H1 (cell line): ENCODE measurements around the gene SPIRE2. TPM values are rescaled to one million over a fixed set of nuclear protein-coding genes. Genes with fewer than 3 reads are reported as not detected.

Source experiments
- CTCF ChIA-PET: fragments of 300-600 bp; sonication (Branson Sonifier 250); formaldehyde crosslinking; loops from one replicate; lab custom pipeline; 2021; ENCODE audit not compliant: partially characterized antibody; lab: Charles Lee
- POLR2A ChIA-PET: fragments of 300-600 bp; sonication (Branson Sonifier 250); formaldehyde crosslinking; loops from one replicate; lab custom pipeline; 2021; ENCODE audit warnings: inconsistent platforms; ENCODE audit not compliant: partially characterized antibody; lab: Charles Lee
- DNase-seq, 2 experiments: peaks; one replicate each; pipeline versions ENCODE4 v3.0.0 to v3.0.0-alpha.2; 2010 to 2022; ENCODE audit warnings: low spot score in 2 of 2, low read depth in 1 of 2, mixed read lengths in 1 of 2
- FAIRE-seq: peaks from 2 replicates; lab custom pipeline; 2011; peaks lifted over from hg19 to GRCh38; lab: Jason Lieb, UNC
- H2AFZ ChIP-seq: 2 replicates; pipeline ENCODE4 v1.8.1; 2012; ENCODE audit warnings: low read length, inconsistent platforms
- H2AK5ac ChIP-seq: 2 replicates; pipeline ENCODE4 v1.6.1; 2013; ENCODE audit warnings: low read depth, low read length
- H2BK120ac ChIP-seq: replicated peaks from 2 replicates; pipeline ENCODE3; 2013; ENCODE audit warnings: low read depth, low read length, inconsistent platforms
- H2BK12ac ChIP-seq: 2 replicates; pipeline ENCODE4 v1.6.1; 2013; ENCODE audit warnings: low read depth, low read length
- H2BK15ac ChIP-seq: 2 replicates; pipeline ENCODE4 v1.6.1; 2013; ENCODE audit warnings: low read length
- H2BK20ac ChIP-seq: 2 replicates; pipeline ENCODE4 v1.6.1; 2013; ENCODE audit warnings: low read length
- H2BK5ac ChIP-seq: 2 replicates; pipeline ENCODE4 v1.6.1; 2013; ENCODE audit warnings: low read depth, low read length
- H3K14ac ChIP-seq: 2 replicates; pipeline ENCODE4 v1.6.1; 2013; ENCODE audit warnings: inconsistent platforms; ENCODE audit not compliant: insufficient read length
- H3K18ac ChIP-seq: 2 replicates; pipeline ENCODE4 v1.6.1; 2013; ENCODE audit warnings: low read length; ENCODE audit errors: extremely low read depth
- H3K23ac ChIP-seq: 2 replicates; pipeline ENCODE4 v1.6.1; 2013; ENCODE audit warnings: inconsistent platforms; ENCODE audit not compliant: insufficient read length
- H3K23me2 ChIP-seq: 2 replicates; pipeline ENCODE4 v1.6.1; 2013; ENCODE audit warnings: low read depth, low read length
- H3K27ac ChIP-seq: 2 replicates; pipeline ENCODE4 v1.6.1; 2011; ENCODE audit warnings: low read depth, low read length, inconsistent platforms
- H3K27me3 ChIP-seq, 4 experiments: replicated peaks in 1 of 4; 1 replicate in 1 of 4; 2 replicates in 3 of 4; pipeline versions ENCODE4 v1.6.1 to v1.8.1; 2011 to 2013; ENCODE audit warnings: low read length in 3 of 4, mild to moderate bottlenecking in 3 of 4, inconsistent platforms in 2 of 4, mixed read lengths in 2 of 4, moderate library complexity in 1 of 4; ENCODE audit not compliant: control insufficient read depth in 3 of 4, insufficient read depth in 3 of 4; ENCODE audit errors: extremely low read depth in 1 of 4
- H3K36me3 ChIP-seq, 4 experiments: 2 replicates each; pipeline versions ENCODE4 v1.6.1 to v1.8.1; 2011 to 2013; ENCODE audit warnings: mild to moderate bottlenecking in 4 of 4, low read length in 3 of 4, moderate library complexity in 2 of 4, control low read depth in 1 of 4, inconsistent platforms in 1 of 4; ENCODE audit not compliant: insufficient read depth in 4 of 4, control insufficient read depth in 2 of 4
- H3K4ac ChIP-seq: replicated peaks from 2 replicates; pipeline ENCODE3; 2013; ENCODE audit warnings: low read length, low read depth, mixed read lengths, inconsistent platforms; ENCODE audit not compliant: insufficient read length
- H3K4me1 ChIP-seq, 4 experiments: replicated peaks in 1 of 4; 1 replicate in 1 of 4; 2 replicates in 3 of 4; pipeline versions ENCODE4 v1.6.1 to v1.8.1; 2011 to 2013; ENCODE audit warnings: low read length in 3 of 4, inconsistent platforms in 2 of 4, mixed read lengths in 1 of 4; ENCODE audit not compliant: insufficient read depth in 4 of 4, control insufficient read depth in 3 of 4
- H3K4me2 ChIP-seq, 2 experiments: 2 replicates each; pipeline versions ENCODE4 v1.6.1 to v1.8.1; 2011 to 2013; ENCODE audit warnings: low read depth in 2 of 2, low read length in 2 of 2, control low read depth in 1 of 2, inconsistent platforms in 1 of 2, mild to moderate bottlenecking in 1 of 2; ENCODE audit not compliant: insufficient read depth in 1 of 2
- H3K4me3 ChIP-seq, 4 experiments: fragments of 200-600, 300-600 bp in 1 of 4; sonication (generic), shearing (Covaris generic), sonication (Bioruptor Twin) in 1 of 4; 2 replicates each; pipeline versions ENCODE4 v1.5.1 to v1.8.1; 2011 to 2016; ENCODE audit warnings: low read length in 4 of 4, low read depth in 3 of 4, control low read depth in 2 of 4, inconsistent platforms in 2 of 4, mild to moderate bottlenecking in 2 of 4, mixed read lengths in 1 of 4, moderate library complexity in 1 of 4; ENCODE audit not compliant: insufficient read depth in 2 of 4; ENCODE audit errors: extremely low read depth in 1 of 4
- H3K56ac ChIP-seq: replicated peaks from 2 replicates; pipeline ENCODE3; 2013; ENCODE audit warnings: low read depth, mild to moderate bottlenecking, mixed read lengths, low read length, inconsistent platforms; ENCODE audit not compliant: insufficient read length
- H3K79me1 ChIP-seq: 2 replicates; pipeline ENCODE4 v1.6.1; 2013; ENCODE audit warnings: low read depth, low read length, control low read depth
- H3K79me2 ChIP-seq, 2 experiments: 2 replicates each; pipeline versions ENCODE4 v1.6.1 to v1.8.1; 2012 to 2013; ENCODE audit warnings: low read length in 2 of 2, mild to moderate bottlenecking in 2 of 2, inconsistent platforms in 1 of 2; ENCODE audit not compliant: insufficient read depth in 2 of 2, control insufficient read depth in 1 of 2
- H3K9ac ChIP-seq, 4 experiments: replicated peaks in 1 of 4; 1 replicate in 1 of 4; 2 replicates in 3 of 4; pipeline versions ENCODE4 v1.6.1 to v1.8.1; 2011 to 2013; ENCODE audit warnings: low read depth in 3 of 4, low read length in 3 of 4, control low read depth in 2 of 4, mild to moderate bottlenecking in 2 of 4, moderate library complexity in 2 of 4, inconsistent platforms in 1 of 4; ENCODE audit errors: extremely low read depth in 1 of 4
- H3K9me3 ChIP-seq, 2 experiments: 2 replicates each; pipeline versions ENCODE4 v1.6.1 to v1.8.1; 2012 to 2013; ENCODE audit warnings: mild to moderate bottlenecking in 2 of 2, moderate library complexity in 2 of 2, control low read depth in 1 of 2, inconsistent platforms in 1 of 2, low read depth in 1 of 2, low read length in 1 of 2, mixed read lengths in 1 of 2; ENCODE audit not compliant: insufficient read depth in 2 of 2
- H4K20me1 ChIP-seq, 2 experiments: replicated peaks in 1 of 2; 2 replicates each; pipeline versions ENCODE3 to v1.8.1; 2011 to 2013; ENCODE audit warnings: inconsistent platforms in 2 of 2, low read length in 2 of 2, mild to moderate bottlenecking in 1 of 2; ENCODE audit not compliant: insufficient read depth in 2 of 2, control insufficient read depth in 1 of 2
- H4K5ac ChIP-seq: 2 replicates; pipeline ENCODE4 v1.6.1; 2013; ENCODE audit warnings: low read length, low read depth, mixed read lengths, inconsistent platforms; ENCODE audit not compliant: insufficient read length
- H4K8ac ChIP-seq: 2 replicates; pipeline ENCODE4 v1.8.0; 2013; ENCODE audit warnings: mild to moderate bottlenecking, moderate library complexity, low read length, inconsistent platforms; ENCODE audit not compliant: insufficient read depth; ENCODE audit errors: extremely low read depth
- H4K91ac ChIP-seq: replicated peaks from 2 replicates; pipeline ENCODE3; 2013; ENCODE audit warnings: low read length, mixed read lengths, inconsistent platforms; ENCODE audit not compliant: insufficient read length
- CEBPB ChIP-seq: IDR thresholded peaks from 2 replicates; pipeline ENCODE4 v1.6.1; 2012; ENCODE audit warnings: low read depth, low read length
- KDM1A ChIP-seq: fragments of 200-600, 300-600 bp; sonication (generic); IDR thresholded peaks from 2 replicates; pipeline ENCODE4 v1.7.1; 2016; ENCODE audit warnings: mild to moderate bottlenecking, low read length, borderline replicate concordance
- POU5F1 ChIP-seq: IDR thresholded peaks from 2 replicates; pipeline ENCODE4 v1.6.1; 2011; ENCODE audit warnings: low read depth, mild to moderate bottlenecking, low read length, moderate library complexity
- WGBS, 2 experiments: shearing (Covaris generic) in 1 of 2; methylation state at CpG; one replicate each; pipeline versions ENCODE4 v1.1.6 to v1.1.7; 2013 to 2015; ENCODE audit warnings: low lambda C conversion rate in 2 of 2, mixed read lengths in 2 of 2, inconsistent platforms in 1 of 2, low coverage in 1 of 2, missing lambda C conversion rate in 1 of 2; ENCODE audit not compliant: insufficient replicate concordance in 2 of 2, insufficient coverage in 1 of 2, insufficient read length in 1 of 2; ENCODE audit errors: extremely low coverage in 1 of 2, missing lambda C conversion rate in 1 of 2; 5-methylcytosine and 5-hydroxymethylcytosine counted together
- polyA plus RNA-seq, 7 experiments: library from polyadenylated mRNA; depleted of rRNA in 3 of 7; stranded (reverse) in 5 of 7; unstranded in 2 of 7; fragments of >200 nt in 5 of 7; fragments of 200-250 nt in 2 of 7; gene quantifications; 1 replicate in 5 of 7; 2 replicates in 1 of 7; 4 replicates in 1 of 7; pipeline versions ENCODE4 v1.2.1 to v1.2.3, GENCODE V29; 2011 to 2013; ENCODE audit warnings: missing spikeins in 2 of 7, mixed read lengths in 2 of 7
- total RNA-seq: library from RNA; stranded (reverse); fragmentation: NEBNext Ultra II Directional; extraction: Animal tissue kit (Norgen Biotek cat#: 25700); gene quantifications from 2 replicates; pipeline ENCODE4 v1.2.1, GENCODE V29; 2021
- TF ChIP-seq, protein P1 (sequence below): IDR thresholded peaks from 2 replicates; pipeline ENCODE4 v1.6.1; 2011; ENCODE audit warnings: low read length, improper control_type of control experiment

Gene SPIRE2
- total and polyA plus RNA-seq, 2 of the 8 experiments (the other 6 are each of a cell fraction or from before 2014, with no cell fraction given): 7.4 to 15.4 TPM

DNA sequence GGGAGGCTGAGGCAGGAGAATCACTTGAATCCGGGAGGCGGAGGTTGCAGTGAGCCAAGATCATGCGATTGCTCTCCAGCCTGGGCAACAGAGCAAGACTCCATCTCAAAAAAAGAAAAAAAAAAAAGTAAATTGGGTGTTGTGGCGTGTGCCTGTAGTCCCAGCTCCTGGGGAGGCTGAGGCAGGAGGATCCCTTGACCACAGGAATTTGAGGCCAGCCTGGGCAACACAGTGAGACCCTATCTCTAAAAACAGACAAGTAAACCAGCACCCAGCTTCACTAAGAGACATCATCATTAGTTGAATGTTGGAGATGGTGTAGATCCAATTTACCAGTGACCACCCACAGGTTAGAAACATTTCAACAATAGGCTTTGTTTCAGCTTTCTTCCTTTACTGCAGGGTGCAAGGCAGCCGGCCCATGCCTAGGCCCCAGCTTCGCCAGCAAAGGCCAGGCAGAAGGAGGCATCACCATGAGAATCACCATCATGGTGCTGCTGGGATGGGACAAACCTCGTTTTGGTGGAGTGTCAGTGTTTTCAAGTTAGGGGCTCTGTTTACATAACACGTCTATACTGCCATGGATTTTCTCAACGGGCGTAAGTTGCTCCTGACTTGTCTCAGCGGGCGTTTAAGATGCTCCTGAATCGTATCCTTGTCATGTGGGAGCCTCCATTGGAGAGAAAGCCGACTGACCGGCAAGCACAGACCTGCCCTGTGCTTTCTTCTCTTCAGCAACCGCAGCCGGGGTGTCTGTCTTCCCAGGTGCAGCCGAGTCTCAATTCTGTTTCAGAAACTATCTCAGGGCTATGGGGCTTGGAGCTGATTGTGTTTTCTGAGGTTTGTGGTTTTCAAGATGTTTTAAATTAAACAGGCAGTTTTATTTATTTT is 52.4 kb downstream of the SPIRE2 start:
- POLR2A ChIA-PET: interaction anchor here (0.6 to 1.4 kb wide), 3 partner anchors 10 to 67 kb away, joined by 3 read pairs; no protein-coding TSS in a partner anchor
- peaks cover 0 to 14% of the 10 kb centered on the region in 2 experiments for H4K20me1 ChIP-seq
- TF ChIP-seq KDM1A (no peak), POU5F1 (no peak), CEBPB (no peak)
- TF ChIP-seq, protein P1, sequence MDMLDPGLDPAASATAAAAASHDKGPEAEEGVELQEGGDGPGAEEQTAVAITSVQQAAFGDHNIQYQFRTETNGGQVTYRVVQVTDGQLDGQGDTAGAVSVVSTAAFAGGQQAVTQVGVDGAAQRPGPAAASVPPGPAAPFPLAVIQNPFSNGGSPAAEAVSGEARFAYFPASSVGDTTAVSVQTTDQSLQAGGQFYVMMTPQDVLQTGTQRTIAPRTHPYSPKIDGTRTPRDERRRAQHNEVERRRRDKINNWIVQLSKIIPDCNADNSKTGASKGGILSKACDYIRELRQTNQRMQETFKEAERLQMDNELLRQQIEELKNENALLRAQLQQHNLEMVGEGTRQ: no peak

More for the DNA sequence above, 52.4 kb downstream of the SPIRE2 start:
- Histone ChIP-seq H2BK5ac (no peak overlapping the region), H3K9me3 (peaks cover 1 to 5% of the 10 kb centered on the region in 2 experiments; a peak in 1 of 4 replicates), H3K27ac (no peak overlapping the region), H3K23me2 (no peaks in the 10 kb centered on the region), H3K18ac (no peak overlapping the region), H3K23ac (no peak overlapping the region), H3K4me1 (no peaks in the 10 kb centered on the region), H2BK20ac (no peak overlapping the region), H3K9ac (no peak overlapping the region), H3K4me3 (no peak overlapping the region), H2AFZ (no peak overlapping the region), H3K4me2 (no peak overlapping the region), H3K36me3 (peaks cover 11 to 34% (median 22%) of the 10 kb centered on the region in 4 experiments), H3K79me2 (peaks cover 3 to 35% of the 10 kb centered on the region in 2 experiments), H3K56ac (no peak overlapping the region), H4K5ac (no peak overlapping the region), H3K79me1 (peaks cover 6% of the 10 kb centered on the region), H2AK5ac (no peak overlapping the region), H4K8ac (no peak overlapping the region; the same call in 1 of the 2 replicates), H4K91ac (no peak overlapping the region), H3K27me3 (no peaks in the 10 kb centered on the region), H2BK12ac (no peak overlapping the region), H2BK15ac (no peak overlapping the region), H3K4ac (no peak overlapping the region), H2BK120ac (no peak overlapping the region), H3K14ac (no peak overlapping the region)
- FAIRE-seq (no peak), DNase-seq (no peak)
- CTCF ChIA-PET: interaction anchor here (0.6 to 1.3 kb wide), 3 partner anchors 20 to 45 kb away, joined by 3 to 6 read pairs (median 6); no protein-coding TSS in a partner anchor
- 91% methylated on average over 18 of the region's 18 CpGs; no CpG with 5 or more reads in 1 of the 2 experiments for WGBS, 2 experiments
